ENCODE measurements around the gene ACTG2. TPM values are rescaled to one million over a fixed set of nuclear protein-coding genes. Genes with fewer than 3 reads are reported as not detected.

The ACTG2 gene
- total and polyA plus RNA-seq, 4 donors = 20.5 to 82.9 (median 44.7) TPM

GRCh38 chr2:73964223-73964622, 71.4 kb downstream of the ACTG2 start:
- DNase-seq = no peak
- no peak overlapping the region for H3K4me3 ChIP-seq
- H3K9me3 ChIP-seq (ENCODE audit: control insufficient read depth in 4 of 4, insufficient read depth in 3 of 4, low read length in 3 of 4) = peaks cover 0 to 4% (median 0%) of the 10 kb centered on the region in 4 donors
- no peaks in the 10 kb centered on the region for H3K27me3 ChIP-seq (ENCODE audit: control insufficient read depth in 3 of 3, insufficient read depth in 3 of 3, low read length in 2 of 3)
- H3K4me1 ChIP-seq (ENCODE audit: control insufficient read depth in 5 of 5, insufficient read depth in 5 of 5, low read length in 5 of 5) = no peaks in the 10 kb centered on the region
- no peak overlapping the region for H3K27ac ChIP-seq (ENCODE audit: low read depth in 1 of 2, low read length in 1 of 2)
- no peak for TF ChIP-seq CTCF (IDR thresholded peaks at IDR 0.05; ENCODE audit: control extremely low read depth, extremely low read depth)
- peaks cover 3 to 5% (median 4%) of the 10 kb centered on the region in 4 donors for H3K36me3 ChIP-seq (ENCODE audit: control insufficient read depth in 4 of 4, insufficient read depth in 4 of 4, low read length in 4 of 4)
- no peak overlapping the region for H3K9ac ChIP-seq (ENCODE audit: insufficient read depth in 1 of 2, low read length in 2 of 2)
- 87% methylated on average over 2 of the region's 2 CpGs for WGBS, 2 donors
- no peak for ATAC-seq (ENCODE audit: insufficient read depth, low FRiP score)

- peaks cover 0 to 3% (median 1%) of the 10 kb centered on the region in 4 donors for H3K36me3 ChIP-seq (ENCODE audit: control insufficient read depth in 4 of 4, insufficient read depth in 4 of 4, low read length in 4 of 4)
- H3K9ac ChIP-seq (ENCODE audit: insufficient read depth in 1 of 2, low read length in 2 of 2) = no peak overlapping the region
- DNase-seq (no peak), ATAC-seq (ENCODE audit: insufficient read depth, low FRiP score) (no peak)
- no peaks in the 10 kb centered on the region for H3K4me1 ChIP-seq (ENCODE audit: control insufficient read depth in 5 of 5, insufficient read depth in 5 of 5, low read length in 5 of 5)
- H3K27ac ChIP-seq (ENCODE audit: low read depth in 1 of 2, low read length in 1 of 2) = no peak overlapping the region
- no peaks in the 10 kb centered on the region for H3K27me3 ChIP-seq (ENCODE audit: control insufficient read depth in 3 of 3, insufficient read depth in 3 of 3, low read length in 2 of 3)
- H3K9me3 ChIP-seq (ENCODE audit: control insufficient read depth in 4 of 4, insufficient read depth in 3 of 4, low read length in 3 of 4) = peaks cover 0 to 4% (median 0%) of the 10 kb centered on the region in 4 donors
- WGBS, 2 donors = 80 to 92% methylated on average over 3 of the region's 3 CpGs
- H3K4me3 ChIP-seq = no peak overlapping the region
- TF ChIP-seq CTCF (IDR thresholded peaks at IDR 0.05; ENCODE audit: control extremely low read depth, extremely low read depth) = no peak
These were observed 72.2 kb downstream of the ACTG2 start for GRCh38 chr2:73965053-73965452.

GRCh38 chr2:73968357-73968937, 75.6 kb downstream of the ACTG2 start:
- 88 to 90% methylated on average over 8 of the region's 8 CpGs for WGBS, 2 donors
- DNase-seq (no peak), ATAC-seq (ENCODE audit: insufficient read depth, low FRiP score) (no peak)
- Histone ChIP-seq H3K9ac (ENCODE audit: insufficient read depth in 1 of 2, low read length in 2 of 2) (no peak overlapping the region), H3K27ac (ENCODE audit: low read depth in 1 of 2, low read length in 1 of 2) (no peak overlapping the region), H3K27me3 (ENCODE audit: control insufficient read depth in 3 of 3, insufficient read depth in 3 of 3, low read length in 2 of 3) (no peaks in the 10 kb centered on the region), H3K36me3 (ENCODE audit: control insufficient read depth in 4 of 4, insufficient read depth in 4 of 4, low read length in 4 of 4) (no peaks in the 10 kb centered on the region), H3K4me3 (no peak overlapping the region), H3K4me1 (ENCODE audit: control insufficient read depth in 5 of 5, insufficient read depth in 5 of 5, low read length in 5 of 5) (peaks cover 0 to 12% (median 5%) of the 10 kb centered on the region in 5 donors), H3K9me3 (ENCODE audit: control insufficient read depth in 4 of 4, insufficient read depth in 3 of 4, low read length in 3 of 4) (no peaks in the 10 kb centered on the region)
- no peak for TF ChIP-seq CTCF (IDR thresholded peaks at IDR 0.05; ENCODE audit: control extremely low read depth, extremely low read depth)

GRCh38 chr2:73969356-73969755, 76.5 kb downstream of the ACTG2 start:
- no peaks in the 10 kb centered on the region for H3K36me3 ChIP-seq (ENCODE audit: control insufficient read depth in 4 of 4, insufficient read depth in 4 of 4, low read length in 4 of 4)
- no peak overlapping the region for H3K9ac ChIP-seq (ENCODE audit: insufficient read depth in 1 of 2, low read length in 2 of 2)
- H3K4me3 ChIP-seq = no peak overlapping the region
- ATAC-seq (ENCODE audit: insufficient read depth, low FRiP score) = no peak
- H3K27ac ChIP-seq (ENCODE audit: low read depth in 1 of 2, low read length in 1 of 2) = no peak overlapping the region
- peaks cover 0 to 12% (median 5%) of the 10 kb centered on the region in 5 donors for H3K4me1 ChIP-seq (ENCODE audit: control insufficient read depth in 5 of 5, insufficient read depth in 5 of 5, low read length in 5 of 5)
- no peaks in the 10 kb centered on the region for H3K27me3 ChIP-seq (ENCODE audit: control insufficient read depth in 3 of 3, insufficient read depth in 3 of 3, low read length in 2 of 3)
- 73 to 77% methylated on average over 4 of the region's 4 CpGs for WGBS, 2 donors
- TF ChIP-seq CTCF (IDR thresholded peaks at IDR 0.05; ENCODE audit: control extremely low read depth, extremely low read depth) = no peak
- no peaks in the 10 kb centered on the region for H3K9me3 ChIP-seq (ENCODE audit: control insufficient read depth in 4 of 4, insufficient read depth in 3 of 4, low read length in 3 of 4)
- no peak for DNase-seq

Data from lung (tissue), 12 donors.